Left ventricle myocardium inferior (tissue), 1 donor: ENCODE data around the gene MBD5. TPM values are rescaled to one million over a fixed set of nuclear protein-coding genes. Genes with fewer than 3 reads are reported as not detected.

Source experiments
- DNase-seq: peaks from one replicate; pipeline ENCODE4 v3.0.0-alpha.2; 2020
- H3K27ac ChIP-seq: fragments of 200-600 bp; replicated peaks from 2 replicates; pipeline ENCODE4 v1.8.0; 2021
- H3K27me3 ChIP-seq: fragments of 200-600 bp; 2 replicates; pipeline ENCODE4 v1.8.0; 2021; ENCODE audit warnings: low read depth
- H3K36me3 ChIP-seq: fragments of 200-600 bp; 2 replicates; pipeline ENCODE4 v1.8.0; 2021
- H3K4me1 ChIP-seq: fragments of 200-600 bp; 2 replicates; pipeline ENCODE4 v1.8.0; 2021
- H3K4me3 ChIP-seq: fragments of 200-600 bp; 2 replicates; pipeline ENCODE4 v1.8.0; 2021; ENCODE audit warnings: mild to moderate bottlenecking, moderate library complexity
- H3K9me3 ChIP-seq: fragments of 200-600 bp; replicated peaks from 2 replicates; pipeline ENCODE4 v1.8.0; 2021
- CTCF ChIP-seq: fragments of 200-600 bp; IDR thresholded peaks from 2 replicates; pipeline ENCODE4 v1.8.0; 2021; ENCODE audit warnings: antibody characterized with exemption, mild to moderate bottlenecking, borderline replicate concordance
- intact Hi-C: fragments of 100-400 bp; cut with micrococcal nuclease; formaldehyde crosslinking; loops from one replicate; pipeline ENCODE4 v1.11.0; 2022
- total RNA-seq: library from RNA; stranded (reverse); fragmentation: NEBNext Ultra II Directional; extraction: Animal tissue kit (Norgen Biotek cat#: 25700); gene quantifications from one replicate; pipeline ENCODE4 v1.2.1, GENCODE V29; 2021
- donor health status: DM: no; HTN: yes; CAD: no; lungs with severe emphysema.

MBD5 gene
- total RNA-seq, 1 donor from 2014 or later, result 21.9 TPM

DNA sequence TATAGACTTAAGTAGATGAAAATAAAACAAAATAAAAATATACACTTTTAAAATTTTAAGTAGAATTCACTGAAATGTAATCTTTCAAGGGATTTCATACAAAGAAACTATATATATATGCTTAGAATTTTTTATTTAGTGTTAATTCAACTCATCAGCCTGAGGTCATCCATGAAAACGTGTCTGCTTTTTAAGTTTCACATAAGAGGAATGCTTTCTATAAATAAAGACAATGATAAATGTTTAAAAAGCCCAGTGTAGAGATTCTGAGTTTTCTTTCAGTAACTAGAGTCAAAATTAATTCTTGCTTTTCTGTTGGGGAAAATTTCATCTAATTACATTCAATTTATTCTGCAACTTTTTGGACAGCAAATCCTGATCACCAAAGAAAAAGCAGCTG, 213.3 kb downstream of the MBD5 start:
- intact Hi-C loops, result no loop called here
- H3K36me3 ChIP-seq, result peaks cover 40% of the 10 kb centered on the region
- DNase-seq, result no peak

DNA sequence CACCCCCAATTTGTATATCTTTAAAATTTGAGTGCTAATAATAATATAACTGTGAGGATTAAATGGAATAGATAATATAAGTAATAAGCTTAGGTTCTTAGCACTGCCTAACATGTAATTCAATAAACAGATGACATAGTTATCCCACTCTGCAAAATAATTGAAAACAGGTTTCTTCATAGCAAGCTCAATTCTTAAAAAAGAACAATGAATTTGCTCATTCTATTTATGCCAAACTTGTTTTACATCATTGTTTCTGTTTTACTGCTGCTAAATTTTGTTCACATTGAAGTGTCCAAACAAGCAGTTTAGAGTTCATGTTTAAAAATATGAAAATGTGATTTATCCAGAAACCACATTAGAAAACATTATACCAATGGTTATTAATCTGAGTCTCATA, 217.0 kb downstream of the MBD5 start:
- no peaks in the 10 kb centered on the region for H3K4me1 ChIP-seq
- intact Hi-C loops, result no loop called here
- H3K27ac ChIP-seq, result no peak overlapping the region
- no peak for TF ChIP-seq CTCF
- no peak for DNase-seq
- H3K36me3 ChIP-seq, result peaks cover 50% of the 10 kb centered on the region
- H3K4me3 ChIP-seq, result no peak overlapping the region
- H3K9me3 ChIP-seq, result peaks cover 26% of the 10 kb centered on the region
- H3K27me3 ChIP-seq, result no peaks in the 10 kb centered on the region

More for the DNA sequence above, 213.3 kb downstream of the MBD5 start:
- Histone ChIP-seq H3K27ac (no peak overlapping the region), H3K4me1 (no peaks in the 10 kb centered on the region), H3K4me3 (no peak overlapping the region), H3K9me3 (peaks cover 13% of the 10 kb centered on the region), H3K27me3 (no peaks in the 10 kb centered on the region)
- TF ChIP-seq CTCF, result no peak

GRCh38 chr2:148238561-148238960, 217.7 kb downstream of the MBD5 start:
- intact Hi-C loops, result no loop called here
- no peak for TF ChIP-seq CTCF
- DNase-seq, result no peak
- H3K27me3 ChIP-seq, result no peaks in the 10 kb centered on the region
- peaks cover 50% of the 10 kb centered on the region for H3K36me3 ChIP-seq
- H3K4me3 ChIP-seq, result no peak overlapping the region
- H3K9me3 ChIP-seq, result peaks cover 26% of the 10 kb centered on the region
- no peaks in the 10 kb centered on the region for H3K4me1 ChIP-seq
- H3K27ac ChIP-seq, result no peak overlapping the region

DNA sequence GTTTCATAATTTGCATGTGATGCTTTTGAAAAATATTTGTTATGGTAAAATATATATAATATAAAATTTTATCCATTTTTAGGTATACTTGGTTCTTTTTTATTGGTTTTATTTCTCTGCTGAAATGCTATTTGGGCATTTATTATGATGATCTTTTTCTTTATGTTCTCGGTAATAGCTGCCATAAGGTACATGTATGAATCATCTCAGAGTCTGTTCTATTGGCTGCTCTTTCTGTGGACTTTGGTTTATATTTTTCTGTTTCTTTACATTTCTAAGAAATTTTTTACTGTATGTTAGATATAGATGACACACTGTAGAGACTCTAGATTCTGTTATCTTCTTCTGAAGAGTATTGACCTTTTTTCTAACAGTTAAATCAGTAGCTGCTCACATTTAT, 219.9 kb downstream of the MBD5 start:
- Histone ChIP-seq H3K27ac (no peak overlapping the region), H3K27me3 (no peaks in the 10 kb centered on the region)
- intact Hi-C loops, result no loop called here

GRCh38 chr2:148244593-148245292, 223.9 kb downstream of the MBD5 start:
- intact Hi-C loops, result no loop called here
- no peak for TF ChIP-seq CTCF
- DNase-seq, result no peak
- Histone ChIP-seq H3K36me3 (peaks cover 19% of the 10 kb centered on the region), H3K4me1 (no peaks in the 10 kb centered on the region), H3K27ac (no peak overlapping the region), H3K27me3 (no peaks in the 10 kb centered on the region), H3K9me3 (peaks cover 16% of the 10 kb centered on the region), H3K4me3 (no peak overlapping the region)

More for the DNA sequence above, 219.9 kb downstream of the MBD5 start:
- H3K9me3 ChIP-seq, result peaks cover 26% of the 10 kb centered on the region
- peaks cover 46% of the 10 kb centered on the region for H3K36me3 ChIP-seq
- no peak for DNase-seq
- H3K4me3 ChIP-seq, result no peak overlapping the region
- no peak for TF ChIP-seq CTCF
- H3K4me1 ChIP-seq, result no peaks in the 10 kb centered on the region
